Mucosa of rectum (tissue), 2 donors: ENCODE data around the gene SLFN13.
"Not testable (repeated sequence)": the region's sequence is repeated elsewhere in the genome, so short reads cannot be mapped to it uniquely, and the experiment has no call there.

Source experiments
- H3K27ac ChIP-seq, 2 donors: one replicate each; pipeline ENCODE4 v1.7.0; 2013; ENCODE audit warnings: inconsistent platforms in 2 of 2, low read depth in 2 of 2, low read length in 2 of 2
- H3K27me3 ChIP-seq, 2 donors: one replicate each; pipeline ENCODE4 v1.7.0; 2013; ENCODE audit warnings: low read length in 2 of 2; ENCODE audit not compliant: control insufficient read depth in 2 of 2, insufficient read depth in 2 of 2
- H3K36me3 ChIP-seq, 2 donors: one replicate each; pipeline ENCODE4 v1.7.0; 2013; ENCODE audit warnings: low read length in 2 of 2; ENCODE audit not compliant: control insufficient read depth in 2 of 2, insufficient read depth in 2 of 2
- H3K4me1 ChIP-seq, 2 donors: one replicate each; pipeline ENCODE4 v1.7.0; 2013; ENCODE audit warnings: low read length in 2 of 2, mild to moderate bottlenecking in 1 of 2; ENCODE audit not compliant: control insufficient read depth in 2 of 2, insufficient read depth in 2 of 2
- H3K4me3 ChIP-seq, 2 donors: one replicate each; pipeline ENCODE4 v1.7.0; 2013; ENCODE audit warnings: low read length in 2 of 2
- H3K9ac ChIP-seq, 2 donors: one replicate each; pipeline ENCODE4 v1.7.0; 2013; ENCODE audit warnings: low read length in 2 of 2, low read depth in 1 of 2, mild to moderate bottlenecking in 1 of 2
- H3K9me3 ChIP-seq, 2 donors: one replicate each; pipeline ENCODE4 v1.7.0; 2013; ENCODE audit warnings: low read length in 2 of 2; ENCODE audit not compliant: control insufficient read depth in 2 of 2
- donor health status: healthy.
- donor health status: Normal muscosa, but diverticular disease.

The SLFN13 gene

DNA sequence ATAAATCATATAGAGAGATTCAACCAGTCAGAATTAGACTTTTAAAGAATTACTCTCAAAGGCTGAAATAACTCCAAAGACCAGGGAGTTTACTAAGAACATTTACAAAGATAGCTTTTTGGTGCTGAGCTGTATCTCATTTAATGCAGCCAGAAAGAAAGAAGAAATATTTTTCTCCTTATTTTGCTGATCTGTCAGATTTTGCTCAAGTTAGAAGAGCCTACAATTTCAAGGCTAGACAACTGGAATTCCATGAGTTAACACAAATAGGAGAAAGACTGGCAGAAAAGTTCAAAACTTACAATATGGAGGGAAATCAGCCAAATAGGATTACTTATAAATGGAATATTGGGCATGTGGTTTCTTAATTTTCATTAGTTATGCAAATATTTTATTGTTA lies 10.1 kb downstream of the SLFN13 start:
- H3K9me3 ChIP-seq, result no peaks in the 10 kb centered on the region

DNA sequence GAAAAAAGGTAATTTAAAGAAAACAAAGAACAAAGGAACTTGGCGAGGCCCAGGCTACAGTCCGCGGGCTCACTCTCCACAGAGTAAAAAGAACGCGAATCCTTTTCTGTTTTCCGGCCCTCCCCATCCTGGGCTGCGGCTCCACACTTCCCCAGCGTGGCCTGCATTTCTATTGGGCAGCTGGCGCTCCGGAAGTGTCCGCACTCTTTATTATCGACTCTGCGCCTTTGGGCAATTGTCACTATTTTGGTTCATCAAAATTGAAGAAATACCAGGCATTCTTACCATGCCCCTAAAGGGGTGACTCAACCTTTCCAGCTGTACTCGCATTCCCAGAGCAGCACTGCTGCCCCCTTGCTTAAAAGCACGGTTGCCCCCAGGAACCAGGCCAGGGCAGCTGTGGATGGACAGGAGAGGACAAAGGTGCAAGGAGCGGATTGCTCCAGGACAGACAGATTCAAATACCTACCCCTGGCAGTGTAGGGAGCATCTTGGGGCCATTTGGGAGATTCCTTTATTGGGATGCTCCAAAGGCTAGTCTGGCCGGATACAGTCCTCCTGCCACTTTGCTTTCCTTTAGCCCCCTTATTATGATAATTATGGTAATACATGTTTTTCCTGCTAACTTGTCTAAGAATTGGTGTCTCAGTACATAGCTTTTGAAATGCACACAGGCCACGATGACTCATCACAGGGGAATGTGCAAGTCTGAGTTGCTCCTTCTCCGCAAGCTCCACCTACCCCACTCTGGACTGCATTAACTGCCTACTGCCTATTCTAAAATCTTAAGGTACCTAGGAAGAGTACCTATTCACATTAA lies 15.3 kb downstream of the SLFN13 start:
- Histone ChIP-seq H3K36me3 (no peaks in the 10 kb centered on the region), H3K27me3 (no peaks in the 10 kb centered on the region), H3K4me3 (peak overlapping the region; percentile 64 to 82), H3K27ac (peak overlapping the region; percentile 80 to 83), H3K4me1 (peaks cover 11 to 12% of the 10 kb centered on the region in 2 donors), H3K9ac (peak overlapping the region; percentile 37 to 74), H3K9me3 (no peaks in the 10 kb centered on the region)

More for the DNA sequence above, 10.1 kb downstream of the SLFN13 start:
- H3K27me3 ChIP-seq, result no peaks in the 10 kb centered on the region
- H3K27ac ChIP-seq, result no peak overlapping the region
- H3K9ac ChIP-seq, result no peak overlapping the region
- H3K4me3 ChIP-seq, result no peak overlapping the region
- H3K4me1 ChIP-seq, result peaks cover under 1 to 3% of the 10 kb centered on the region in 2 donors
- no peaks in the 10 kb centered on the region for H3K36me3 ChIP-seq

DNA sequence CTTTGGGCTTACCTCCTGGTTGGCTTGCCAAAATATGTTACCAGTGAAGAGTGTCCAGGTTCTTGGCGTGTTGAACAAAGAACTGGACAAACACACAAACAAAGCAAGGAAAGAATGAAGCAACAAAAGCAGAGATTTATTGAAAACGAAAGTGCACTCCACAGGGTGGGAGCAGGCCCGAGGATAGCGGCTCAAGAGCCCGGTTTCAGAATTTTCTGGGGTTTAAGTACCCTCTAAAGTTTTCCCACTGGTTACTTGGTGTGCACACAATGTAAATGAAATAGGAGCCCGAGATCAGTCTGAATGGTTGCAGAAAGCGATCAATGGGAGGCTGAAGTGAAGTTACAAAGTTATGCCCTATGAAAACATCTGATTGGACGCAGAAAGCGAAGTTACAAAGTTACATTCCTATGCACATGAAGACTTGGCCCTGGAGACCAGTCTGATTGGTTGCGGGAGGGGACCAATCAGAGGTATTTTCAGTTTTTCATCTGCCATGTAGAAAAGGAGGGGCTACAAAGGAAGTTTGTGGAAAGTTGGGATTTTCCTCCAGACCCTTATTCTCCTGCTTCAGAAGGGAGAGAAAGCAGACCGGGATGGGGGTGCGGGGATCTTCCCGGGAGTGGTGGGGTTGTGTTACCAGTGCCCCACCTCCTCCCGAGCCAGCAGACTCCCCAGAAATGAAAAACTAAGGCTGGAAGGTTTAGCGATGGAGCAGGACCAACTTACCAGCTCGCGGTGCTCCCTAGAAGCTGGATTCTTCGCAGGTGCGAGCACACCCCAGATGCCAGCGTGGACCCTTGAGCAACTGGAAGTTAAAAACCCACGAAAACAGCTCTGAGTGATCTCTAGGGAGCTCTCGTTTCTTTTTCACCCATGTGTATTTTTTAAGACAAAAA lies 16.1 kb downstream of the SLFN13 start, which contains the start of gene SLFN12:
TSS of gene SLFN12 (minus strand) at position 325 of the 899 bp plus-strand sequence. CDS start 9,472 bp downstream, outside the sequence.
- Histone ChIP-seq H3K27me3 (no peaks in the 10 kb centered on the region), H3K4me3 (peak within 1 kb of the TSS; percentile 64 to 82), H3K9me3 (no peaks in the 10 kb centered on the region), H3K9ac (peak within 1 kb of the TSS; percentile 37 to 74), H3K36me3 (no peaks in the 10 kb centered on the region), H3K4me1 (peaks cover 11 to 12% of the 10 kb centered on the region in 2 donors), H3K27ac (peak within 1 kb of the TSS; percentile 80 to 83)

DNA sequence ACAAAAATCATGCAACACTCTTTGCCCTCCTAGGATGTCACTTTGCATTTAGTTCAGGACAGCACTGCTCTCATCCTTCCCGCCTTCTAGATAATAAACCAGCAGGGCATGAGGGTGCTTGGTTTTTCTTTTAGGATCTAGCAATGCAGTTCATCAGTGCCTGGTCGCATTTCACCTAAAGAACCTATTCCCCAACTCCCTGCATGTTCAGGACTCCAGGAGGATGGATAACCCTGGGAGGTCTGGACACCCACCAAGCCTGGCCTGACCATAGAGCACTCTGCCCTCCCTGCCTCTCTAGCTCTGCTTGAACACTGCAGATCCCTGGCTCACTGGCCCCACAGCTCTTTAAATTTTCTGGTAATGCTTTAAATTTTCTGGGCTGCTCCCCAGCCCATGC lies 18.9 kb downstream of the SLFN13 start:
- Histone ChIP-seq H3K9me3 (no peaks in the 10 kb centered on the region), H3K27ac (no peak overlapping the region), H3K9ac (no peak overlapping the region), H3K4me3 (no peak overlapping the region), H3K27me3 (no peaks in the 10 kb centered on the region), H3K36me3 (no peaks in the 10 kb centered on the region), H3K4me1 (peaks cover 11 to 12% of the 10 kb centered on the region in 2 donors)

DNA sequence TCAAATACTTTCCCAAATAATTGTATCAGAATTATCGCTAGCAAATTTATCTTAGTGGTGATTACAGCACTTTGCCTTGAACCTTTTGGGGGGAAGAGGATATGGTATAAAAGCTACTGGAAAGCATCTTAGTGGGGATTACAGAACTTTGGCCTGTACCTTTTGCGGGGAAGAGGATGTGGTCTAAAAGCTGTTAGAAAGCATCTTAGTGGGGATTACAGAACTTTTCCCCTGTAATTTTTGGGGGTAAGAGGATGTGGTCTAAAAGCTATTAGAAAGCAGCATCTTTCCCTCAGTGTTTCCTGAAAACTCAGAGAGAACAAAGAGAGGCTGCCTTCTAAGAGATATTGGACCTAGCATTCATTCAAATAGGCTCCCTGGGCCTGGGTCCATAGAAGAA lies 20.3 kb downstream of the SLFN13 start:
- Histone ChIP-seq H3K9ac (no peak overlapping the region), H3K27me3 (no peaks in the 10 kb centered on the region), H3K9me3 (no peaks in the 10 kb centered on the region), H3K4me1 (peaks cover 7 to 8% of the 10 kb centered on the region in 2 donors), H3K27ac (no peak overlapping the region), H3K4me3 (no peak overlapping the region), H3K36me3 (no peaks in the 10 kb centered on the region)

DNA sequence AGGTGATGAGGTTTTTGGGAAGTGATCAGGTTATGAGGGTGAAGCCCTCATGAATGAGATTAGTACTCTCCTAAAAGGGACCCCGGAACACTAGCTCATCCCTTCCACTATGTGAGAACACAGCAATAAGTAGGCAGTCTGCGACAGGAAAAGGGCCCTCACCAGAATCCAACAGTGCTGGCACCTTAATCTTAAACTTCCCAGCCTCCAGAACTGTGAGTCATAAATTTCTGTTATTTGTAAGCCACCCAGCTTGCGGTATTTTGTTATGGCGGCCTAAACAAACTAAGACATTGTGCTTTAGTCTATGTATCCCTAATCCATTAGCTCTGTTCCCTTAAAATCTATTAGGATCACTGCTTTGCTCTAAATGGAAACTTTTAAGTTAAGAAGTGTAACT lies 24.8 kb downstream of the SLFN13 start:
- Histone ChIP-seq H3K9me3 (no peaks in the 10 kb centered on the region), H3K27ac (no peak overlapping the region), H3K27me3 (no peaks in the 10 kb centered on the region), H3K4me1 (no peaks in the 10 kb centered on the region), H3K9ac (no peak overlapping the region), H3K36me3 (peaks cover 0 to 3% of the 10 kb centered on the region in 2 donors), H3K4me3 (no peak overlapping the region)

DNA sequence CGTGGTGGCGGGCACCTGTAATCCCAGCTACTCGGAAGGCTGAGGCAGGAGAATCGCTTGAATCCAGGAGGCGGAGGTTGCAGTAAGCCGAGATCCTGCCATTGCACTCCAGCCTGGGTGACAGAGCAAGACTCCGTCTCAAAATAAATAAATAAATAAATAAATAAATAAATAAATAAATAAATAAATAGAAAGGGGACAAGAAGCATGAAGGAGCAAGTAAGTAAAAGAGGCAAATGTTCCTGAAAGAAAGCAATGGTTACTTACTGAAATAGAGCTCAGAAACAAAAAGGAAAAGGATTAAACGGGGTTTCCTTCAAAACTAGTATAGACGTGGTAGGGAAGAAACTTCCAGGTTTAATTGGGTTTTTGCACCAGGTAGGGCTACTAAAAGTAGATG lies 27.5 kb downstream of the SLFN13 start:
- H3K4me1 ChIP-seq, H3K9me3 ChIP-seq, H3K27me3 ChIP-seq, H3K36me3 ChIP-seq, H3K4me3 ChIP-seq, H3K9ac ChIP-seq, H3K27ac ChIP-seq: not testable (repeated sequence)

DNA sequence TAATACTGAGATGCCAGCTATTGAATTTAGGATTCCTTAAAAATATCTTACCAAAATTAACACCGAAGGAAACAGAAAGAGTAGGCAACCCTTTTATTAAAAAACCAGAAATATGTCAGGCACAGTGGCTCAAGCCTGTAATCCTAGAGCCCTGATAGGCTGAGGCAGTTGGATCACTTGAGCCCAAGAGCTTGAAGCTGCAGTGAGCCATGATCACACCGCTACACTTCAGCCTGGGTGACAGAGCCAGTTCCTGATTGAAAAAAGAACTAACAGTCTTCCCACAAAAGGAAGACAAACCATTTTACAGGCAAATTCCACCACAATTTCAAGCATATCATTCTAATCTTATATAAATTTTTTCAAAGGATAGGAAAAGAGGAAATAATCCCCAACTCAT lies 31.9 kb downstream of the SLFN13 start:
- Histone ChIP-seq H3K9ac (no peak overlapping the region), H3K36me3 (peaks cover 0 to 3% of the 10 kb centered on the region in 2 donors), H3K9me3 (no peaks in the 10 kb centered on the region), H3K4me1 (no peaks in the 10 kb centered on the region), H3K27ac (no peak overlapping the region), H3K27me3 (no peaks in the 10 kb centered on the region), H3K4me3 (no peak overlapping the region)

DNA sequence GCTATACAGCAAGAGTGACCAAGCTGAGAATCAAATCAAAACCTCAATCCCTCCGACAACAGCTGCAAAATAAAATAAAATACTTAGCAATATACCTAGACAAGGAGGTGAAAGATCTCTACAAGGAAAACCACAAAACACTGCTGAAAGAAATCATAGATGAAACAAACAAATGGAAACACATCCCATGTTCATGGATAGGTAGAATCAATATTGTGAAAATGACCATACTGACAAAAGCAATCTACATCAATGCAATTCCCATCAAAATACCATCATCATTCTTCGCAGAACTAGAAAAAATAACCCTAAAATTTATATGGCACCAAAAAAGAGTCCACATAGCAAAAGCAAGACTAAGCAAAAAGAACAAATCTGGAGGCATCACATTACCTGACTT lies 33.9 kb downstream of the SLFN13 start:
- H3K27ac ChIP-seq, H3K4me1 ChIP-seq, H3K9me3 ChIP-seq, H3K9ac ChIP-seq, H3K27me3 ChIP-seq, H3K4me3 ChIP-seq, H3K36me3 ChIP-seq: not testable (repeated sequence)

DNA sequence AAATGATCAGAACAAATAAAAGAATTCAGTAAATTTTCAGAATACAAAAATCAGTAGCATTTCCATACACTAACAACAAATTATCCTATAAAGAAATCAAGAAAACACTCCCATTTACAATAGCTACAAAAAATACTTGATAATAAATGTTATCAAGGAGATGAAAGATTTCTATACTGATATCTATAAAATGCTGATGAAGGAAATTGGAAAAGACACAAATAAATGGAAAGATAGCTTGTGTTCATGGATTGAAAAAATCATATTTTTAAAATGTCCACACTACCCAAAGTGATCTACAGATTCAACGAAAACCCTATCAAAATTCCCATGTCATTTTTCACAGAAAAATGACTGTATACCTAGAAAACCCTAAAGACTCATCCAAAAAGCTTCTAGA lies 34.3 kb downstream of the SLFN13 start:
- no peak overlapping the region for H3K27ac ChIP-seq
- H3K9ac ChIP-seq, result no peak overlapping the region
- H3K4me1 ChIP-seq, result no peaks in the 10 kb centered on the region
- no peaks in the 10 kb centered on the region for H3K9me3 ChIP-seq
- H3K27me3 ChIP-seq, result no peaks in the 10 kb centered on the region
- H3K36me3 ChIP-seq, result peaks cover 0 to 2% of the 10 kb centered on the region in 2 donors
- H3K4me3 ChIP-seq, result no peak overlapping the region
